ENCODE measurements around the gene ADAMTS9. TPM values are rescaled to one million over a fixed set of nuclear protein-coding genes. Genes with fewer than 3 reads are reported as not detected.
A peak's percentile ranks its signal among the peaks of the same experiment; 100 is the strongest.

Gene ADAMTS9
- total and polyA plus RNA-seq, 2 donors (not counting 3 experiments of a cell fraction or from before 2014, with no cell fraction given), result 6.5 to 23.9 TPM

DNA sequence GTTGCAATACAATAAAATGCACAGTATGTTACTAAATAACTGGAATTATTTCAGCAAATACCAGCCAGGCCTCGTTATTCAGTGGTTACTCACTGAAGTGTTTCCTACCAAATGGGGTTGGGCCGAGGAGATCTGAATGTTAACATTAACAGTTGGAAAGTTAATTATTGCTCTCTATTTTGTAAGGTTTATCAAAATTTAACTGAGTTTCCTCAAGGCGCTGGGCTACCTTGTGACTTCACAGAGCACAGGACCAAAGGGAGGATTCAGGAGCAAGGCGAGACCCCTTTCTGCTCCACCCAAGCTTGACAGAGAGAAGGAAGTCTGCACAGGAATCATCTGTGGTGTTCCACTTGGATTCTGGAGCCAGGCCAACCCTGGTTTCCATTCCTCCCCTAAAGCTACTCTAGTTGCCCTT, 21.6 kb downstream of the ADAMTS9 start:
- no peaks in the 10 kb centered on the region for H3K9me3 ChIP-seq (replicated peaks; ENCODE audit: control insufficient read depth, insufficient read depth, low read length)
- no peaks in the 10 kb centered on the region for H4K20me1 ChIP-seq (replicated peaks; ENCODE audit: control insufficient read depth, extremely low read depth, insufficient read depth, low read length)
- FAIRE-seq (peak; percentile 64), DNase-seq (ENCODE audit: low read depth, low spot score) (peak; percentile 83)
- H3K79me2 ChIP-seq (ENCODE audit: control insufficient read depth, insufficient read depth, low read length), result peaks cover 28% of the 10 kb centered on the region
- dilution Hi-C loops (cut with MboI; ENCODE audit: extremely low pct_ligation_motif_present, low sequenced_read_pairs) (no loop called here), intact Hi-C loops (cut with micrococcal nuclease) (loop anchor here (1.0 kb wide), 2 partner anchors 16 to 49 kb away; no protein-coding TSS in a partner anchor)
- CTCF ChIA-PET, result interaction anchor here (0.9 to 2.6 kb wide), 8 partner anchors 8 to 504 kb away, joined by 3 to 7 read pairs (median 4); no protein-coding TSS in a partner anchor
- peak overlapping the region; percentile 50 for H3K4me2 ChIP-seq (ENCODE audit: insufficient read depth, low read length)
- peak overlapping the region; percentile 78 for H2AFZ ChIP-seq (ENCODE audit: low read depth, low read length)
- no peaks in the 10 kb centered on the region for H3K36me3 ChIP-seq (ENCODE audit: control insufficient read depth in 2 of 2, extremely low read depth in 1 of 2, insufficient read depth in 2 of 2, low read length in 2 of 2)
- no peak overlapping the region for H3K9ac ChIP-seq (replicated peaks; ENCODE audit: extremely low read depth, insufficient read depth, low read length)
- H3K4me1 ChIP-seq (ENCODE audit: control insufficient read depth, extremely low read depth, insufficient read depth, low read length), result peaks cover 24% of the 10 kb centered on the region
- H3K27me3 ChIP-seq (ENCODE audit: control insufficient read depth in 2 of 2, insufficient read depth in 2 of 2, low read length in 2 of 2), result no peaks in the 10 kb centered on the region
- no TSS peak for BruUV-seq (replicated peaks)
- POLR2A ChIA-PET, result no interaction called here
- no peak for TF ChIP-seq POLR2AphosphoS5 (IDR thresholded peaks at IDR 0.05; ENCODE audit: insufficient read depth, low read depth, low read length)
- TF ChIP-seq, protein P1, sequence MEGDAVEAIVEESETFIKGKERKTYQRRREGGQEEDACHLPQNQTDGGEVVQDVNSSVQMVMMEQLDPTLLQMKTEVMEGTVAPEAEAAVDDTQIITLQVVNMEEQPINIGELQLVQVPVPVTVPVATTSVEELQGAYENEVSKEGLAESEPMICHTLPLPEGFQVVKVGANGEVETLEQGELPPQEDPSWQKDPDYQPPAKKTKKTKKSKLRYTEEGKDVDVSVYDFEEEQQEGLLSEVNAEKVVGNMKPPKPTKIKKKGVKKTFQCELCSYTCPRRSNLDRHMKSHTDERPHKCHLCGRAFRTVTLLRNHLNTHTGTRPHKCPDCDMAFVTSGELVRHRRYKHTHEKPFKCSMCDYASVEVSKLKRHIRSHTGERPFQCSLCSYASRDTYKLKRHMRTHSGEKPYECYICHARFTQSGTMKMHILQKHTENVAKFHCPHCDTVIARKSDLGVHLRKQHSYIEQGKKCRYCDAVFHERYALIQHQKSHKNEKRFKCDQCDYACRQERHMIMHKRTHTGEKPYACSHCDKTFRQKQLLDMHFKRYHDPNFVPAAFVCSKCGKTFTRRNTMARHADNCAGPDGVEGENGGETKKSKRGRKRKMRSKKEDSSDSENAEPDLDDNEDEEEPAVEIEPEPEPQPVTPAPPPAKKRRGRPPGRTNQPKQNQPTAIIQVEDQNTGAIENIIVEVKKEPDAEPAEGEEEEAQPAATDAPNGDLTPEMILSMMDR (IDR thresholded peaks at IDR 0.05; ENCODE audit: extremely low read depth in 1 of 2, insufficient read depth in 1 of 2, low read depth in 1 of 2, low read length in 2 of 2), result no peak
- no peak for TF ChIP-seq EZH2 (IDR thresholded peaks at IDR 0.05; ENCODE audit: borderline replicate concordance, low read depth, low read length, severe bottlenecking)
- TF ChIP-seq FOS (IDR thresholded peaks at IDR 0.05; ENCODE audit: borderline replicate concordance, insufficient read depth, low read length), result peak; percentile 4
- H3K9me1 ChIP-seq (replicated peaks; ENCODE audit: control insufficient read depth, extremely low read depth, insufficient read depth, low read length), result no peaks in the 10 kb centered on the region
- H3K27ac ChIP-seq (ENCODE audit: insufficient read depth, low read depth, low read length), result peak overlapping the region; percentile 70
- no peak overlapping the region for H3K4me3 ChIP-seq (replicated peaks in 1 of 3; ENCODE audit: insufficient read depth in 1 of 3, low read depth in 1 of 3, low read length in 3 of 3)

DNA sequence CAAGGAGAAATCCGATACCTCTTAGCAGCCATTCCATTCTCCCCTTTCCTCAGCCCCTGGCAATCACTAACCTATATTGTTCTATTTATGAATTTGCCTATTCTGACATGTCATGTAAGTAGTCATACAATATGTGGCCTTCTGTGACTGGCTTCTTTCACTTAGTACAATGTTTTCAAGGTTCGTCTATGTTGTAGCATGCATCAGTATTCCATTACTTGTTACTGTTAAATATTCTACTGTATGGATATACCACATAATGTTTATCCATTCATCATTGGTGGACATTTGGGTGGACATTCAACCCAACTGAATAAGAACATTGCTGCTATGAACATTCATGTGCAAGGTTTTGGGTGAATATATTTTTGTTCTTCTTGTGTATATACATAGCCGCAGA, 23.4 kb downstream of the ADAMTS9 start:
- dilution Hi-C loops (cut with MboI; ENCODE audit: extremely low pct_ligation_motif_present, low sequenced_read_pairs) (no loop called here), intact Hi-C loops (cut with micrococcal nuclease) (no loop called here)
- FAIRE-seq, result no peak
- no peaks in the 10 kb centered on the region for H4K20me1 ChIP-seq (replicated peaks; ENCODE audit: control insufficient read depth, extremely low read depth, insufficient read depth, low read length)
- ChIA-PET CTCF (no interaction called here), POLR2A (no interaction called here)
- H3K27me3 ChIP-seq (ENCODE audit: control insufficient read depth in 2 of 2, insufficient read depth in 2 of 2, low read length in 2 of 2), result no peaks in the 10 kb centered on the region
- peaks cover 22% of the 10 kb centered on the region for H3K4me1 ChIP-seq (ENCODE audit: control insufficient read depth, extremely low read depth, insufficient read depth, low read length)
- H3K9me3 ChIP-seq (replicated peaks; ENCODE audit: control insufficient read depth, insufficient read depth, low read length), result no peaks in the 10 kb centered on the region
- peaks cover 27% of the 10 kb centered on the region for H3K79me2 ChIP-seq (ENCODE audit: control insufficient read depth, insufficient read depth, low read length)
- H3K27ac ChIP-seq (ENCODE audit: insufficient read depth, low read depth, low read length), result no peak overlapping the region
- no peaks in the 10 kb centered on the region for H3K36me3 ChIP-seq (ENCODE audit: control insufficient read depth in 2 of 2, extremely low read depth in 1 of 2, insufficient read depth in 2 of 2, low read length in 2 of 2)
- no peak overlapping the region for H3K4me3 ChIP-seq (replicated peaks in 1 of 3; ENCODE audit: insufficient read depth in 1 of 3, low read depth in 1 of 3, low read length in 3 of 3)
- H3K9me1 ChIP-seq (replicated peaks; ENCODE audit: control insufficient read depth, extremely low read depth, insufficient read depth, low read length), result no peaks in the 10 kb centered on the region
- BruUV-seq (replicated peaks), result no TSS peak
- DNase-seq (ENCODE audit: low read depth, low spot score), result no peak
- TF ChIP-seq MYC (IDR thresholded peaks at IDR 0.05; ENCODE audit: low read depth, low read length) (no peak), FOS (IDR thresholded peaks at IDR 0.05; ENCODE audit: borderline replicate concordance, insufficient read depth, low read length) (no peak), GATA2 (IDR thresholded peaks at IDR 0.05; ENCODE audit: insufficient read depth, insufficient read length, low read depth, low read length) (no peak), EZH2 (IDR thresholded peaks at IDR 0.05; ENCODE audit: borderline replicate concordance, low read depth, low read length, severe bottlenecking) (no peak), POLR2AphosphoS5 (IDR thresholded peaks at IDR 0.05; ENCODE audit: insufficient read depth, low read depth, low read length) (no peak), JUN (IDR thresholded peaks at IDR 0.05; ENCODE audit: borderline replicate concordance, insufficient read depth, insufficient read length, low read depth) (no peak)
- H3K9ac ChIP-seq (replicated peaks; ENCODE audit: extremely low read depth, insufficient read depth, low read length), result no peak overlapping the region
- H2AFZ ChIP-seq (ENCODE audit: low read depth, low read length), result no peak overlapping the region
- no peak overlapping the region for H3K4me2 ChIP-seq (ENCODE audit: insufficient read depth, low read length)
